Lung (tissue), 12 donors: ENCODE data around the gene PIK3C3. TPM values are rescaled to one million over a fixed set of nuclear protein-coding genes. Genes with fewer than 3 reads are reported as not detected.

ENCODE experiments used
- ATAC-seq: fragments of 200-7000 bp; cut with Tn5 transposase; one replicate; pipeline ENCODE4 v1.9.1; 2020; ENCODE audit warnings: moderate number of reproducible peaks; ENCODE audit not compliant: insufficient read depth, low FRiP score
- DNase-seq, 3 donors: peaks; one replicate each; pipeline ENCODE4 v3.0.0-alpha.2; 2013 to 2017
- H3K27ac ChIP-seq, 2 donors: one replicate each; pipeline ENCODE4 v1.5.1; 2013; ENCODE audit warnings: mild to moderate bottlenecking in 2 of 2, moderate library complexity in 2 of 2, control low read depth in 1 of 2, inconsistent platforms in 1 of 2, low read depth in 1 of 2, low read length in 1 of 2
- H3K27me3 ChIP-seq, 3 donors: one replicate each; pipeline ENCODE4 v1.5.1; 2013; ENCODE audit warnings: low read length in 2 of 3; ENCODE audit not compliant: control insufficient read depth in 3 of 3, insufficient read depth in 3 of 3
- H3K36me3 ChIP-seq, 4 donors: one replicate each; pipeline ENCODE4 v1.5.1; 2013; ENCODE audit warnings: low read length in 4 of 4, mild to moderate bottlenecking in 1 of 4, moderate library complexity in 1 of 4; ENCODE audit not compliant: control insufficient read depth in 4 of 4, insufficient read depth in 4 of 4
- H3K4me1 ChIP-seq, 5 donors: one replicate each; pipeline ENCODE4 v1.5.1; 2013; ENCODE audit warnings: low read length in 5 of 5, mild to moderate bottlenecking in 2 of 5, moderate library complexity in 1 of 5; ENCODE audit not compliant: control insufficient read depth in 5 of 5, insufficient read depth in 5 of 5
- H3K4me3 ChIP-seq: one replicate; pipeline ENCODE4 v1.5.1; 2013; ENCODE audit warnings: mild to moderate bottlenecking, control low read depth, moderate library complexity
- H3K9ac ChIP-seq, 2 donors: one replicate each; pipeline ENCODE4 v1.5.1; 2013; ENCODE audit warnings: low read length in 2 of 2, control low read depth in 1 of 2; ENCODE audit not compliant: insufficient read depth in 1 of 2
- H3K9me3 ChIP-seq, 4 donors: one replicate each; pipeline ENCODE4 v1.5.1; 2013; ENCODE audit warnings: low read length in 3 of 4, mild to moderate bottlenecking in 1 of 4, moderate library complexity in 1 of 4; ENCODE audit not compliant: control insufficient read depth in 4 of 4, insufficient read depth in 3 of 4
- WGBS, 2 donors: extraction: QIAGEN DNeasy Blood & Tissue Kit; methylation state at CpG; one replicate each; pipeline ENCODE4 v1.1.7; 2013; 5-methylcytosine and 5-hydroxymethylcytosine counted together
- polyA plus RNA-seq, 2 donors: library from polyadenylated mRNA; stranded (reverse); fragments of 200-250 nt; gene quantifications; one replicate each; pipeline ENCODE4 v1.2.1, GENCODE V29; 2013
- total RNA-seq, 2 donors: library from RNA; depleted of rRNA in 1 of 2; stranded (reverse); fragments of >200 nt in 1 of 2; gene quantifications; one replicate each; pipeline ENCODE4 v1.2.1, GENCODE V29; 2014 to 2021
- TF ChIP-seq, protein P1 (sequence below): IDR thresholded peaks from 2 replicates; pipeline ENCODE4 v1.5.1; 2012; ENCODE audit warnings: mild to moderate bottlenecking; ENCODE audit errors: control extremely low read depth, extremely low read depth
- donor health status: control.
- donor health status: control.
- donor health status: Bipolar disorder and iron deficiency.
- donor health status: healthy.
- donor health status: DM: yes; HTN: yes; CAD: no.

Gene PIK3C3
- total and polyA plus RNA-seq, 4 donors, result 18.9 to 64.2 (median 36.1) TPM

DNA sequence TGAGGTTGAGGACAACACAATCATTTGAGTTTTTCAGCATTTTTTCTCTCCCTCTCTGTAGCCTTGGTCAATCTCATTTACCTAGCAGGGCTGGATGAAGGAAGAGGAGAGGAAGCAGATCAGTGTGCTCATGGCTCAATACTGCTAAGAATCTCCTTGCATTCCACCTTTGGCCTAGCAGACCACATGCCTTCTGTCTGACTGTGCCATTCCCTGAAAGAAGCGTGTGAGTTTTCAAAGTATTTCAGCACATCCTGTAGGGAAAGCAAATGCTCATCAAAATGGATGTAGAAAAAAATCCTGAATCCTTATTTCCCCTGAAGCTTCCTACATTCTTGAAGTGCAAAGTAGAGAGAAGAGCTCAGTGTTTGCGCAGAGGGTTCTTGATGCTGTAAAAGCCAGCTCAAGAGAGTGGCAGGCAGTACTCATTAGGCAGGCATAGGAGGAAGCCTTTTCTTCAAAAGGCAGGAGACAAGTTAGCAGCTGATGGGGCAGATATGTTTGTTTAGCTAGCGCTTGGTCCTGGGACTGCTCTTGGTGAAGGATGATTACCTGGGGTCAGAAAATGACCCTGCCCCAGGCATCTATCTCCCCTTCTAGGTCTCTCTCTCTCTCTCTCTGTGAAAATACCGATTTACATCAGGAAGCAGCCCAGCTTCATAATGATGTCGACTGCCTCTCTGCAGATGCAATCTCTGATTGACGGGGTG lies 14.4 kb upstream of the PIK3C3 start:
- H3K9ac ChIP-seq, result no peak overlapping the region
- H3K4me3 ChIP-seq, result no peak overlapping the region
- no peaks in the 10 kb centered on the region for H3K9me3 ChIP-seq
- TF ChIP-seq, protein P1, sequence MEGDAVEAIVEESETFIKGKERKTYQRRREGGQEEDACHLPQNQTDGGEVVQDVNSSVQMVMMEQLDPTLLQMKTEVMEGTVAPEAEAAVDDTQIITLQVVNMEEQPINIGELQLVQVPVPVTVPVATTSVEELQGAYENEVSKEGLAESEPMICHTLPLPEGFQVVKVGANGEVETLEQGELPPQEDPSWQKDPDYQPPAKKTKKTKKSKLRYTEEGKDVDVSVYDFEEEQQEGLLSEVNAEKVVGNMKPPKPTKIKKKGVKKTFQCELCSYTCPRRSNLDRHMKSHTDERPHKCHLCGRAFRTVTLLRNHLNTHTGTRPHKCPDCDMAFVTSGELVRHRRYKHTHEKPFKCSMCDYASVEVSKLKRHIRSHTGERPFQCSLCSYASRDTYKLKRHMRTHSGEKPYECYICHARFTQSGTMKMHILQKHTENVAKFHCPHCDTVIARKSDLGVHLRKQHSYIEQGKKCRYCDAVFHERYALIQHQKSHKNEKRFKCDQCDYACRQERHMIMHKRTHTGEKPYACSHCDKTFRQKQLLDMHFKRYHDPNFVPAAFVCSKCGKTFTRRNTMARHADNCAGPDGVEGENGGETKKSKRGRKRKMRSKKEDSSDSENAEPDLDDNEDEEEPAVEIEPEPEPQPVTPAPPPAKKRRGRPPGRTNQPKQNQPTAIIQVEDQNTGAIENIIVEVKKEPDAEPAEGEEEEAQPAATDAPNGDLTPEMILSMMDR, result no peak
- ATAC-seq, result no peak
- H3K36me3 ChIP-seq, result no peaks in the 10 kb centered on the region
- DNase-seq, result no peak
- H3K27ac ChIP-seq, result no peak overlapping the region
- 54 to 69% methylated on average over 6 of the region's 6 CpGs for WGBS, 2 donors
- peaks cover 0 to 3% (median 3%) of the 10 kb centered on the region in 3 donors for H3K27me3 ChIP-seq
- peaks cover 0 to 5% (median 0%) of the 10 kb centered on the region in 5 donors for H3K4me1 ChIP-seq

DNA sequence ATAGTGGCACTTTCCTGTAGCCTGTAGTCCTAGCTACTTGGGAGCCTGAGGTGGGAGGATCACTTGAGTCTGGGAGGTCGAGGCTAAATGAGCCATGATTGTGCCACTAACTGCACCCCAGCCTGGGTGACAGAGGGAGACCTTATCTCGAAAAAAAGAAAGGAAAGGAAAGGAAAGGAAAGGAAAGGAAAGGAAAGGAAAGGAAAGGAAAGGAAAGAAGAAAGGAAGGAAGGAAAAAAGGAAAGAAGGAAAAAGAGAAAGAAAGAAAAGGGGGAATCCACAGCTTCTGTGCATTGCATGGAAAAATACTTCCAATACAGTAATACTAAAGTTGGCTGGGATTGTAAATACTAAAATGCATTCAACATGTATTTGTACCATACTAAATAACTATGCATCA lies 12.8 kb upstream of the PIK3C3 start:
- Histone ChIP-seq H3K27ac (no peak overlapping the region), H3K9ac (no peak overlapping the region), H3K36me3 (no peaks in the 10 kb centered on the region), H3K4me1 (no peaks in the 10 kb centered on the region), H3K27me3 (peaks cover 0 to 3% (median 3%) of the 10 kb centered on the region in 3 donors), H3K4me3 (no peak overlapping the region), H3K9me3 (no peaks in the 10 kb centered on the region)
- DNase-seq (no peak), ATAC-seq (no peak)
- 82 to 94% methylated on average over 2 of the region's 2 CpGs for WGBS, 2 donors
- TF ChIP-seq, protein P1, result no peak

DNA sequence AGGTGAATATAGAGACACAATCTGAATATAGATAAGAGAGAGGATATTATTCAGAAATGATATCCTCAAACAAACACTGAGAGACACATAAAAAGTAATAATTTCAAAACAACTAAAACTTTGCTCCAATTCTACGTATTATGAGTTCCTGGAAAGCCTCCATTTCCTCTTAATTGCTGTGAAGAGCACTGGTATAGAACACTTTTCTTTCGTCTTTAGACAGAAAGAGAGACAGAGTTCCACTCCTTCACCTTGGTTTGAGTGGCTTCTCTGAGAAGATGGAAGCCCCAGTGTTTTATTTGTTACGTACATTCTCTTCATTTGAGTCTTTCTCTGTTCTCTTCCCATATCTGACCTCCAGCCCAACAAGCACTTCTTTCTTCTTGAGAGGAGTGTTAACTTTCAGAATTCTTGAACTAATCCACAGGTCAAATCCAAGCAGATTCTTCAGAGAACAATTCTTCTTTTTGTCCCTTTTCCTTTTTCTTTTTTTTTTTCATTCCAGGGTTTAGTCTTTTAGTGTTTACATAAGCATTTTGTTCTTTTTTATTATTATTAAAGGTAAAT lies 6.4 kb upstream of the PIK3C3 start:
- peaks cover 0 to 4% (median 3%) of the 10 kb centered on the region in 3 donors for H3K27me3 ChIP-seq
- TF ChIP-seq, protein P1, result no peak

More for the DNA sequence above, 6.4 kb upstream of the PIK3C3 start:
- Histone ChIP-seq H3K9me3 (no peaks in the 10 kb centered on the region), H3K4me1 (no peaks in the 10 kb centered on the region), H3K27ac (no peak overlapping the region), H3K4me3 (no peak overlapping the region), H3K36me3 (no peaks in the 10 kb centered on the region), H3K9ac (no peak overlapping the region)
- WGBS, 2 donors, result 76 to 81% methylated on average over 3 of the region's 3 CpGs
- ATAC-seq, result no peak
- DNase-seq, result no peak
